SK-N-SH (cell line): ENCODE measurements around the gene EWSR1. TPM values are rescaled to one million over a fixed set of nuclear protein-coding genes. Genes with fewer than 3 reads are reported as not detected.

ENCODE experiments used
- CTCF ChIA-PET: fragments of 300-600, 350-600 bp; formaldehyde crosslinking; extraction: SDS; loops from one replicate; lab custom pipeline; 2021; lab: Yijun Ruan, JAX
- POLR2A ChIA-PET: fragments of 350-600 bp; sonication (Branson Sonifier 250); formaldehyde crosslinking; extraction: SDS; loops from one replicate; lab custom pipeline; 2020; ENCODE audit warnings: antibody characterized with exemption, inconsistent platforms; lab: Yijun Ruan, JAX
- DNase-seq: peaks from one replicate; pipeline ENCODE4 v3.0.0; 2012
- H2AFZ ChIP-seq: fragments of 200-600 bp; sonication (generic); 2 replicates; pipeline ENCODE4 v1.8.1; 2016; ENCODE audit warnings: antibody characterized with exemption, mild to moderate bottlenecking, low read depth
- H3F3A ChIP-seq: fragments of 200-600 bp; sonication (generic); replicated peaks from 2 replicates; pipeline ENCODE3; 2016; ENCODE audit warnings: antibody characterized with exemption, mild to moderate bottlenecking; ENCODE audit not compliant: insufficient read depth
- H3K27ac ChIP-seq, 2 experiments: fragments of 200-500 bp in 1 of 2; fragments of 200-600 bp in 1 of 2; sonication (Bioruptor generic) in 1 of 2; sonication (generic), shearing (Covaris generic) in 1 of 2; 2 replicates each; pipeline versions ENCODE4 v1.5.1 to v1.6.1; 2014 to 2016; ENCODE audit warnings: low read depth in 2 of 2, inconsistent platforms in 1 of 2, low read length in 1 of 2, mild to moderate bottlenecking in 1 of 2, mixed read lengths in 1 of 2
- H3K27me3 ChIP-seq: fragments of 200-600 bp; sonication (generic), shearing (Covaris generic); 2 replicates; pipeline ENCODE4 v1.6.1; 2016; ENCODE audit warnings: mixed run types; ENCODE audit not compliant: insufficient read depth
- H3K36me3 ChIP-seq, 2 experiments: fragments of 200-500 bp in 1 of 2; fragments of 200-600 bp in 1 of 2; sonication (Bioruptor generic) in 1 of 2; sonication (generic) in 1 of 2; replicated peaks in 1 of 2; 2 replicates each; pipeline versions ENCODE3 to v1.5.1; 2014 to 2016; ENCODE audit warnings: low read length in 1 of 2, mild to moderate bottlenecking in 1 of 2; ENCODE audit not compliant: insufficient read depth in 2 of 2, control insufficient read depth in 1 of 2
- H3K4me1 ChIP-seq, 2 experiments: fragments of 200-500 bp in 1 of 2; fragments of 200-600 bp in 1 of 2; sonication (Bioruptor generic) in 1 of 2; sonication (generic), shearing (Covaris generic) in 1 of 2; 2 replicates each; pipeline versions ENCODE4 v1.5.1 to v1.6.1; 2014 to 2016; ENCODE audit warnings: low read depth in 1 of 2, low read length in 1 of 2, mixed run types in 1 of 2; ENCODE audit not compliant: insufficient read depth in 2 of 2, control insufficient read depth in 1 of 2
- H3K4me2 ChIP-seq: fragments of 200-600 bp; sonication (generic), shearing (Covaris generic); 2 replicates; pipeline ENCODE4 v1.6.1; 2017; ENCODE audit warnings: mixed run types
- H3K4me3 ChIP-seq, 2 experiments: fragments of 200-500 bp in 1 of 2; fragments of 200-600 bp in 1 of 2; sonication (Bioruptor generic) in 1 of 2; sonication (generic), shearing (Covaris generic) in 1 of 2; 2 replicates each; pipeline versions ENCODE4 v1.5.1 to v1.8.1; 2014 to 2016; ENCODE audit warnings: low read depth in 2 of 2, inconsistent platforms in 1 of 2, low read length in 1 of 2, mild to moderate bottlenecking in 1 of 2, mixed read lengths in 1 of 2, moderate library complexity in 1 of 2
- H3K79me2 ChIP-seq: fragments of 200-600 bp; sonication (generic); 2 replicates; pipeline ENCODE4 v1.8.1; 2017; ENCODE audit warnings: mild to moderate bottlenecking; ENCODE audit not compliant: insufficient read depth
- H3K9ac ChIP-seq: fragments of 200-600 bp; sonication (generic); 2 replicates; pipeline ENCODE4 v1.6.1; 2017; ENCODE audit warnings: mixed run types
- H3K9me2 ChIP-seq: fragments of 200-600 bp; sonication (generic); 2 replicates; pipeline ENCODE4 v1.6.1; 2017; ENCODE audit warnings: mixed run types
- H3K9me3 ChIP-seq: fragments of 200-600 bp; sonication (generic); 2 replicates; pipeline ENCODE4 v1.6.1; 2017; ENCODE audit warnings: mixed run types, mild to moderate bottlenecking, moderate library complexity
- H4K20me1 ChIP-seq: fragments of 200-600 bp; sonication (generic); 2 replicates; pipeline ENCODE4 v1.6.1; 2017; ENCODE audit warnings: mild to moderate bottlenecking, mixed run types; ENCODE audit not compliant: insufficient read depth
- CTCF ChIP-seq: fragments of 200-600 bp; sonication (generic); IDR thresholded peaks from 2 replicates; pipeline ENCODE4 v1.6.1; 2017; ENCODE audit warnings: antibody characterized with exemption, mild to moderate bottlenecking, moderate library complexity
- EP300 ChIP-seq, 2 experiments: IDR thresholded peaks; 2 replicates each; pipeline versions ENCODE4 v1.4.0 to v1.6.1; 2012; ENCODE audit warnings: borderline replicate concordance in 1 of 2, low read depth in 1 of 2, low read length in 1 of 2
- FOSL2 ChIP-seq: IDR thresholded peaks from 2 replicates; pipeline ENCODE4 v1.4.0; 2012; ENCODE audit warnings: low read depth, mild to moderate bottlenecking, moderate library complexity, borderline replicate concordance
- FOXJ3 ChIP-seq: sonication (generic); formaldehyde crosslinking; IDR thresholded peaks from 2 replicates; pipeline ENCODE4 v1.5.1; 2020; ENCODE audit warnings: mild to moderate bottlenecking, missing genetic modification reagents
- FOXM1 ChIP-seq: IDR thresholded peaks from 2 replicates; pipeline ENCODE4 v1.4.0; 2012; ENCODE audit warnings: low read depth, mild to moderate bottlenecking
- GATA2 ChIP-seq: sonication (generic); formaldehyde crosslinking; IDR thresholded peaks from 2 replicates; pipeline ENCODE4 v1.5.0; 2020; ENCODE audit warnings: mild to moderate bottlenecking, missing genetic modification reagents
- MEF2A ChIP-seq: IDR thresholded peaks from 2 replicates; pipeline ENCODE4 v1.4.0; 2012; ENCODE audit warnings: low read depth, borderline replicate concordance
- NFIC ChIP-seq: IDR thresholded peaks from 2 replicates; pipeline ENCODE4 v1.4.0; 2012; ENCODE audit warnings: borderline replicate concordance
- NRF1 ChIP-seq: IDR thresholded peaks from 2 replicates; pipeline ENCODE4 v1.6.1; 2012; ENCODE audit warnings: low read depth, mild to moderate bottlenecking, low read length
- POLR2AphosphoS5 ChIP-seq: IDR thresholded peaks from 2 replicates; pipeline ENCODE4 v1.6.1; 2012; ENCODE audit warnings: low read depth, low read length
- REST ChIP-seq: IDR thresholded peaks from 2 replicates; pipeline ENCODE4 v1.6.1; 2012; ENCODE audit warnings: mild to moderate bottlenecking, low read depth, low read length, moderate library complexity
- RFX5 ChIP-seq: IDR thresholded peaks from 2 replicates; pipeline ENCODE4 v1.6.1; 2012; ENCODE audit warnings: mild to moderate bottlenecking, improper control_type of control experiment, low read length
- SIN3A ChIP-seq: IDR thresholded peaks from 2 replicates; pipeline ENCODE4 v1.6.1; 2012; ENCODE audit warnings: low read depth, mild to moderate bottlenecking, low read length, moderate library complexity, borderline replicate concordance
- SMC3 ChIP-seq: IDR thresholded peaks from 2 replicates; pipeline ENCODE4 v1.6.1; 2012; ENCODE audit warnings: low read depth, low read length, improper control_type of control experiment
- TAF1 ChIP-seq: IDR thresholded peaks from 2 replicates; pipeline ENCODE4 v1.6.1; 2012; ENCODE audit warnings: low read depth, mild to moderate bottlenecking, low read length, moderate library complexity, borderline replicate concordance
- TEAD4 ChIP-seq: IDR thresholded peaks from 2 replicates; pipeline ENCODE4 v1.4.0; 2012; ENCODE audit warnings: mild to moderate bottlenecking, borderline replicate concordance; ENCODE audit not compliant: insufficient read depth
- YY1 ChIP-seq: IDR thresholded peaks from 2 replicates; pipeline ENCODE4 v1.4.0; 2012; ENCODE audit warnings: low read depth, mild to moderate bottlenecking
- ZBTB33 ChIP-seq: IDR thresholded peaks from 2 replicates; pipeline ENCODE4 v1.4.0; 2012; ENCODE audit warnings: low read depth, borderline replicate concordance
- WGBS: methylation state at CpG from one replicate; pipeline ENCODE4 v1.1.6; 2017; ENCODE audit warnings: low lambda C conversion rate; 5-methylcytosine and 5-hydroxymethylcytosine counted together
- polyA plus RNA-seq, 3 experiments: library from polyadenylated mRNA; depleted of rRNA; stranded (reverse); fragments of >200 nt; gene quantifications; 2 replicates each; pipeline ENCODE4 v1.2.3, GENCODE V29; 2012

The EWSR1 gene
- polyA plus RNA-seq, 1 of the 3 experiments (the other 2 are of a cell fraction), result 173 TPM

GRCh38 chr22:29243874-29244446 lies 24.1 kb upstream of the EWSR1 start:
- no peaks in the 10 kb centered on the region for H3K79me2 ChIP-seq
- ChIA-PET POLR2A (no interaction called here), CTCF (interaction anchor here (0.6 to 2.4 kb wide), 7 partner anchors 11 to 162 kb away, joined by 3 to 49 read pairs (median 27); partner anchors contain the start of gene EMID1)
- no peak overlapping the region for H2AFZ ChIP-seq
- H3K4me1 ChIP-seq, result peaks cover 0 to 4% of the 10 kb centered on the region in 2 experiments; a peak in 1 of 4 replicates
- H3K9ac ChIP-seq, result no peak overlapping the region
- no peaks in the 10 kb centered on the region for H3K27me3 ChIP-seq
- no peak overlapping the region for H3K27ac ChIP-seq
- WGBS, result 58% methylated on average over 11 of the region's 11 CpGs
- TF ChIP-seq FOXJ3 (no peak), NFIC (no peak), SMC3 (no peak), MEF2A (no peak), YY1 (no peak), FOSL2 (no peak), RFX5 (no peak), NRF1 (no peak), SIN3A (no peak), EP300 (IDR thresholded peaks at IDR 0.05; ENCODE audit: borderline replicate concordance in 1 of 2, low read depth in 1 of 2, low read length in 1 of 2) (no peak)
- no peaks in the 10 kb centered on the region for H3K9me2 ChIP-seq
- no peaks in the 10 kb centered on the region for H4K20me1 ChIP-seq
- no peak overlapping the region for H3K4me3 ChIP-seq
- no peak overlapping the region for H3K4me2 ChIP-seq
- no peaks in the 10 kb centered on the region for H3K9me3 ChIP-seq
- H3F3A ChIP-seq, result no peaks in the 10 kb centered on the region
- H3K36me3 ChIP-seq, result no peaks in the 10 kb centered on the region
- DNase-seq, result no peak

- Histone ChIP-seq H3K36me3 (no peaks in the 10 kb centered on the region), H3K4me2 (no peak overlapping the region), H3K9ac (no peak overlapping the region), H3K79me2 (no peaks in the 10 kb centered on the region), H3K4me3 (peak overlapping the region in 1 of 2 experiments; percentile 30; a peak in 1 of 4 replicates), H3K9me2 (no peaks in the 10 kb centered on the region), H3F3A (no peaks in the 10 kb centered on the region), H3K27me3 (no peaks in the 10 kb centered on the region), H3K9me3 (no peaks in the 10 kb centered on the region), H3K4me1 (peaks cover 0 to 4% of the 10 kb centered on the region in 2 experiments; a peak in 1 of 4 replicates), H3K27ac (no peak overlapping the region), H2AFZ (no peak overlapping the region), H4K20me1 (no peaks in the 10 kb centered on the region)
- WGBS, result 54% methylated on average over 6 of the region's 7 CpGs
- CTCF ChIA-PET, result interaction anchor here (0.5 to 3.2 kb wide), 73 partner anchors 8 to 1358 kb away, joined by 3 to 57 read pairs (median 4); partner anchors contain the start of genes EMID1, EWSR1, GAS2L1 and RHBDD3
- POLR2A ChIA-PET, result interaction anchor here (0.6 kb wide), 1 partner anchor 455 kb away, joined by 3 read pairs; no protein-coding TSS in a partner anchor
- peak; percentile 14 for DNase-seq
- TF ChIP-seq CTCF, result no peak
- TF ChIP-seq GATA2, result no peak
- TF ChIP-seq REST, result no peak
- no peak for TF ChIP-seq TAF1
- TF ChIP-seq POLR2AphosphoS5, result no peak
- TF ChIP-seq SIN3A, result no peak
- no peak for TF ChIP-seq EP300 (IDR thresholded peaks at IDR 0.05; ENCODE audit: borderline replicate concordance in 1 of 2, low read depth in 1 of 2, low read length in 1 of 2)
- TF ChIP-seq FOXM1, result no peak
- no peak for TF ChIP-seq ZBTB33
- TF ChIP-seq TEAD4, result no peak
Observed at GRCh38 chr22:29244785-29245625, 23.1 kb upstream of the EWSR1 start.
